Ammon's horn (tissue), 1 donor: ENCODE measurements around the gene BANF2.
"Not testable (repeated sequence)": the region's sequence is repeated elsewhere in the genome, so short reads cannot be mapped to it uniquely, and the experiment has no call there.

Experiments
- DNase-seq: peaks from one replicate; pipeline ENCODE4 v3.0.0-alpha.2; 2016; ENCODE audit warnings: low spot score

Gene BANF2

DNA sequence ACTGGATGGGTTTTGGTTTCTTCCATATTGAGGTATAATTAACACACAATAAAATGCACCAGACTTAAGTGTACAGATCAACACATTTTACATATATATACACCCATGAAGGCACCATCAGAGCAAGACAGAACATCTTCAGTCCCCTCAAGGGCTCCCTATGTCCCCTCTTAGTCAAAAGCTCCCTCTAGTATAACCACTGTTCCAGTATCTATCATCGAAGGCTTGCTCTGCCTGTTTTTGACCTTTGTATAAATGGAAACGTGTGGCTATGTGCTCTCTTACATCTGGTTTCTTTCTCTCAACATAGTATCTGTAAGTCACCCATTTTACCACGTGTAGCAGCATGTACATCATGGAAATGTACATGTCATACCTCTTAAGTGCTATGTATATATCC is 66.5 kb downstream of the BANF2 start:
- no peak for DNase-seq

DNA sequence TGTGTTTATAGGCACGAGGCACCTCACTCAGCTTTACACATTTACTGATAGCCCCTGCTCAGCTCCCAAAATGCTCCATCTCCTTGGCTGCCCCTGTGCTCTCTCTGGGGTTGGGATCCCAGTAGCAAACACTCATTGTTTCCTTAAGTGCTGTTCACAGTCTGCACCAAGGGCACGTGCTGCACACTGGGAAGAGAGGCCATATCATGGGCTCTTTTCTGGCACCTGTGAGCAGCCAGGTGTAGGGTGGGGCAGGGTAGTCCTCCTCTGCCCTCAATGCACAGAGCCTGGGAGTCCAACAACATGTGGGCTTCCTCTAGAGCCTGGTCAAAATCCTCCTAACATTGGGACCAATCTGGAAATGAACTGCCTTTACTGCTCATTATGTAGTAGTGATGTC is 67.9 kb downstream of the BANF2 start:
- no peak for DNase-seq

DNA sequence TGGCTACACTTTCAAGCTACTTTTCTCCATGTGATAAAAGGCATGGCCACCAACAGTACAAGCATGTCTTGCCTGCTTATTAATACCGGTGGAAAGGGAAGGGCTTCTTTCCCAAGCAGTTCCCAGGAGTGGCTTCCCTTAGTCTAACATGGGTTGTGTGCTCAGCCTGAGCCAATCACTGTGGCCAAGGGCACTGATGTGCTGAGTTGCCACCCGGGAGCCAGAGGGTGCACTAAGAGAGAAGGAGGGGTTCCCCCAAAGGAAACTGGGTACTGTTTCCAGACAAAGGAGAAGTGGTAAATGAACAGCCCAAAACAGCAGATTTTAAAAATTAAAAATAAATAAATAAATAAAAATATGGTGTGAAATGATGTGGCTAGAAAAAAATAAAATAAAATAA is 68.5 kb downstream of the BANF2 start:
- peak; percentile 15 for DNase-seq

DNA sequence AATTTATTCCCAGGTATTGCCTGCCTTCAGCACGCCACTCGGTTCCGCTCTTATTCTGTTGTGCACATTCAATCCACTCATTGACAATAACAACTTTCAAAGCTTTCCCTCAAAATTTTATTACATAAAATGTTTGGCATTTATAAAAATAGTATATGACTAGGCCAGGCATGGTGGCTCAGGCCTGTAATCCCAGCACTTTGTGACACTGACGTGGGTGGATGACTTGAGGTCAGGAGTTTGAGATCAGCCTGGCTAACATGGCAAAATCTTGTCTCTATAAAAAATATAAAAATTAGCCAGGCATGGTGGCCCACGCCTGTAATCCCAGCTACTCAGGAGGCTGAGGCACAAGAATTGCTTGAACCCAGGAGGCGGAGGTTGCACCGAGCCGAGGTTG is 70.0 kb downstream of the BANF2 start:
- DNase-seq = not testable (repeated sequence)

DNA sequence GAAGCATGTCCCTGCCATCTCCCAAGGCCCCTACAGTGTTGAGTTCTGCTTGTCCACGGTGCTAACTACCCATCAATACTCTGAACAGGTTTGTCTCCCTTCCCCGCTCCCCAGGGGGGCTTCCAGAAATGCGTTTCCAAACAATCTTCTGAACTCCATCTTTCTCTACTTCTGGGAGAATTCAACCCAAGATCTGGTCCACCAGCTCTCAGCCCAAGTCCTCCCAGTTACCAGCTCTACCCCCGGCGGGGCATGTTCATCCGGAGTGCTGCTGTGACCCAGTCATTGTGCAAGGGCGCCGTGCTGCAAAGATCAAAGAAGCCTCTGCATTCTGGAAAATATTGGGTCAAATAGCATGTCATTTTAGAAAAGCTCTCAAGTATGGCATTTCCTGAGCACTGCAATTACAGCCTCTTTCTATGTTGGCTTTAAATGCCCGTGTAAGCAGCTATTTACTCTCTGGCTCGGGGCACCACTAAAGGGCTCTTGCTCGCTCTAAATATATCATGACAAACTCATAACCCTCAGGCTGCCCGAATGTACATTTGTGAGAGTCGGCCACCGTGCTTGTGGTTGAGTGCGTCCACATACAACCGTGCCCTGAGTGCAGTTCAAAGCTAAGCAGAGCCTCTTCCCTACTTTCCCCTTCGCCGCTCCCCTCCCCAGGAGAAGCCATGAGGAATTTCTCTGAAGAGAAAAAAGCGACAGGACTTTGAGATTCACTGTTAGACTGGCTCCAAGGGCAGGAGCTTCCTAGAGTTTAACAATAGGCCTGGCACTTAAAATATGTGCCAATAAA is 71.6 kb downstream of the BANF2 start:
- no peak for DNase-seq

DNA sequence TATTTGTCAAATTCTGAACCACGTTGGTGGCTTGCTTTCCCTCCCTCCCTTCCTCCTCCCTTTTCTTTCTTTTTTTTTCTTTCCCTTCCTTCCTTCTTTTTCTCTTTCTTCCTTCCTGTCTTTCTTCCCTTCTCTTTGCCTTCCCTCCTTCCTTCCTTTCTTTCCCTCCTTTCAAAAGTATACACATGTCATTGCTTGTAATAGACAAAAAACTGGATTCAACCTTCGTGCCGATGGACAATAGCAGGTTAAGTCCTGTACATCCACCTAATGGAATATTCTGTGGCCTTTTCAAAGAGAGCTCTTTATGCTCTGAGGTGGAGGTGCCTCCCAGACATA is 72.2 kb downstream of the BANF2 start:
- DNase-seq = no peak

DNA sequence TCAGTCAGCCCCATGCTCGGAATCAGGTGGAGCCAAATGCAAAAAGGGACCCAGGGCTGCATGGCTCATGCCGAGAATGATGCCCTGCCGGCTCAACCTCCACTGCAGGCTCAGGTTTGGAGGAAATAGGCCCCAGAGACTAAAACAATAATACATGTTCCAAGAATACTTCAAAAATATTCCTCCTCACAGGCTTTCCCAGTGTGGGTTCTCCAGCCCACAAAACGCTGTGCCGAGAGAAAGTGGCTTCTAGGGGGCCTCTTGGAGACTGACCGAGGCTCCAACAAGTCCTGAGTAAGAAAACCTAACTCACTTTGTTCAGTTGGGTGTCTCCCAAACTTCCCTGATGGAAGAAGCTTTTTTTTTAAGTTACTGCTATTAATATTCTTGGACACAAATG is 73.9 kb downstream of the BANF2 start:
- no peak for DNase-seq

DNA sequence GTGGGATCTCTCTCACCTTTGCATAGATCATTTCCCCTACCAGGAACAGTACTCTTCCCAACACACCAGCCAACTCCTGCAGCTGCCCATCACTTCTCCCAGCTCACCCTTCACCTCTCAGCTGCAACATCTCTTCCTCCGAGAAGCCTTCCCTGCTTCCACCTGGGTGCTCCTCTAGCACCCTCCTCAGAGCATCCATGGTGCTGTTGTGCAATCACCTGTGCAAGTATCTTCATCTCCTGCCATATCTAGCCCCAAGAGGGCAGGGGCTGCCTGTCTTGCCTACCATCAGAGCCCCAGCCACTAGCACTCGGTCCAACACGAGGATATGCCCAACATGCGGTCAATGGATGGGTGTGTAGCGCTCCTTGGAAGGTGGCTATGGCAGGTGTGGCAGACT is 75.8 kb downstream of the BANF2 start:
- no peak for DNase-seq

DNA sequence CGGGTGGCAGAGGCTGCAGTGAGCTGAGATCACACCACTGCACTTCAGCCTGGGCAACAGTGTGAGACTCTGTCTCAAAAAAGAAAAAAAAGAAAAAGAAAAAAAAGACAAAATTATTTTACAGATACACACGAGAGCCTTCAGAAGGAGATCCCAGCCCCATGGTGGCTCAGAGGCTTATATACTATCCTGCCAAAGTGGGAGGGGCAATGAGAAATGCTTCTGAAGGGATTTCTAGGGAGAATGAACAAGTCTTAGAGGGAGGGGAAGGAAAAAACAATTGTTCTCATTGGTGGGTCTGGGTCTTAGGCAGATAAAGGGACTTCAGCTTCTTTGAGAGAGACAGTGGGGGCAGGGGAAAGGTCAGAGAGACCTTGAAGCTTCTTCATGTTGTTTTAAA is 76.8 kb downstream of the BANF2 start:
- DNase-seq = no peak

DNA sequence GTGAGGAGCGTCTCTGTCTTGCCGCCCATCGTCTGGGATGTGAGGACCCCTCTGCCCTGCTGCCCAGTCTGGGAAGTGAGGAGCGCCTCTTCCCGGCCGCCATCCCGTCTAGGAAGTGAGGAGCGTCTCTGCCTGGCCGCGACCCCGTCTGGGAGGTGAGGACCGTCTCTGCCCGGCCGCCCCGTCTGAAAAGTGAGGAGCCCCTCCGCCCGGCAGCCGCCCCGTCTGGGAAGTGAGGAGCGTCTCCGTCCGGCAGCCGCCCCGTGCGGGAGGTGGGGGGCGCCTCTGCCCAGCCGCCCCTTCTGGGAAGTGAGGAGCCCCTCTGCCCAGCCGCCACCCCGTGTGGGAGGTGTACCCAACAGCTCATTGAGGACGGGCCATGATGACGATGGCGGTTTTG is 79.2 kb downstream of the BANF2 start:
- DNase-seq = not testable (repeated sequence)

DNA sequence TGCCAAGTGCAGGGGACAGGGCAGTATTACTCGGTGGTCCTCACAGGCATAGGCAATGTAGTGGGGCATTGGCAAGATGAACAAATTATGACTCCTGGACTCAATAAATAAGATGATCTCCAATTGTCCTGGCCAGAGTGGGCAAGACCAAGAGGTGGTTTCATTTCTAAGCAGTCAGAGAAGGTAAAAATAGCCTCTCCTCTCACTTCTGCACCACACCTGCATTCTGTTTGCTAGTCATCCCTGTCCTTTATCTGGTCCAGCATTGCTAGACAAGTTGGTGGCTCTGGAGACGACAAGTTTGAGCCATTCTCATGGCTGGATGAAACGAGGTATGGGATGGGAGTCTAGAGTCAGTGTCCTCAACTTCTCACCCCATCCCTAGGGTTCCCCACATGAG is 83.0 kb downstream of the BANF2 start:
- DNase-seq = no peak

DNA sequence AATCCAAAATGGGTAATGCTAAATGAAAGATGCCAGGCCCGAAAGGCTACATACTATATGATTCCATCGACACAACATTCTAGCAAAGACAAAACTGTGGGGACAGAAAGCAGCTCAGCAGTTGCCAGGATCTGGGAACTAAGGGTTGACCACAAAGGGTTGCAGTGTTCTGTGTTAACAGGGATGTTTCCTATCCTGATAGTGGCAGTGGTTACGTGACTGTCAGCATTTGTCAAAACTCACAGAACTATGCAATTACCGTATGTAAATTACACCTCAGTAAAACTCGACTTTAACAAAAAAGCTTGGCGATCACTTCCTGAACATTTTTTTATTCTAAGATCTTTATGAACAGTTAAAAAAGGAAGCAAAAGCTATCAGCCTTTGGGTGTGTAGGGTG is 83.9 kb downstream of the BANF2 start:
- DNase-seq = no peak

DNA sequence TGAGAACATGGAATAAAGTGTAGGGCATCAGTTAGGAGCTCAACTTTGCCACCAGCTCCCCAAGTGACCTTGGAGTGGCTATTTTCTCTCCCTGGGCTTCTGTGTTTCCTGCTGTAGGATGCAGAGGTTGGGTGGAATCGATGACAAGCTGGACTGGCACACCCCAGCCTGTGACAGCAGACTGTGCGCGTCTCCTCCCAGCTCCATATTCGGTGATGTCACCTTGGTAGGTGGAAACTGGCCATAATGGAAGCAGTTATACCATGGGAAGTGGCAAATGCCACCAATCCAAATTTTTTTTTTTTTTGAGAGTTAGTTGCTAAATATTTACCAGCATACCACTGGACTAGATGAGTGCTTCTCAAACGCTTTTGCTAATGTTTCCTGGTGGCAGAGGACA is 85.2 kb downstream of the BANF2 start:
- DNase-seq = no peak
